H1 (cell line): ENCODE results near the gene CBLL1. TPM values are rescaled to one million over a fixed set of nuclear protein-coding genes. Genes with fewer than 3 reads are reported as not detected.

Experiments used
- CTCF ChIA-PET: fragments of 300-600 bp; sonication (Branson Sonifier 250); formaldehyde crosslinking; loops from one replicate; lab custom pipeline; 2021; ENCODE audit not compliant: partially characterized antibody; lab: Charles Lee
- POLR2A ChIA-PET: fragments of 300-600 bp; sonication (Branson Sonifier 250); formaldehyde crosslinking; loops from one replicate; lab custom pipeline; 2021; ENCODE audit warnings: inconsistent platforms; ENCODE audit not compliant: partially characterized antibody; lab: Charles Lee
- DNase-seq, 2 experiments: peaks; one replicate each; pipeline versions ENCODE4 v3.0.0 to v3.0.0-alpha.2; 2010 to 2022; ENCODE audit warnings: low spot score in 2 of 2, low read depth in 1 of 2, mixed read lengths in 1 of 2
- FAIRE-seq: peaks from 2 replicates; lab custom pipeline; 2011; peaks lifted over from hg19 to GRCh38; lab: Jason Lieb, UNC
- H2AFZ ChIP-seq: 2 replicates; pipeline ENCODE4 v1.8.1; 2012; ENCODE audit warnings: low read length, inconsistent platforms
- H2AK5ac ChIP-seq: 2 replicates; pipeline ENCODE4 v1.6.1; 2013; ENCODE audit warnings: low read depth, low read length
- H2BK120ac ChIP-seq: replicated peaks from 2 replicates; pipeline ENCODE3; 2013; ENCODE audit warnings: low read depth, low read length, inconsistent platforms
- H2BK12ac ChIP-seq: 2 replicates; pipeline ENCODE4 v1.6.1; 2013; ENCODE audit warnings: low read depth, low read length
- H2BK15ac ChIP-seq: 2 replicates; pipeline ENCODE4 v1.6.1; 2013; ENCODE audit warnings: low read length
- H2BK20ac ChIP-seq: 2 replicates; pipeline ENCODE4 v1.6.1; 2013; ENCODE audit warnings: low read length
- H2BK5ac ChIP-seq: 2 replicates; pipeline ENCODE4 v1.6.1; 2013; ENCODE audit warnings: low read depth, low read length
- H3K14ac ChIP-seq: 2 replicates; pipeline ENCODE4 v1.6.1; 2013; ENCODE audit warnings: inconsistent platforms; ENCODE audit not compliant: insufficient read length
- H3K18ac ChIP-seq: 2 replicates; pipeline ENCODE4 v1.6.1; 2013; ENCODE audit warnings: low read length; ENCODE audit errors: extremely low read depth
- H3K23ac ChIP-seq: 2 replicates; pipeline ENCODE4 v1.6.1; 2013; ENCODE audit warnings: inconsistent platforms; ENCODE audit not compliant: insufficient read length
- H3K23me2 ChIP-seq: 2 replicates; pipeline ENCODE4 v1.6.1; 2013; ENCODE audit warnings: low read depth, low read length
- H3K27ac ChIP-seq: 2 replicates; pipeline ENCODE4 v1.6.1; 2011; ENCODE audit warnings: low read depth, low read length, inconsistent platforms
- H3K27me3 ChIP-seq, 4 experiments: replicated peaks in 1 of 4; 1 replicate in 1 of 4; 2 replicates in 3 of 4; pipeline versions ENCODE4 v1.6.1 to v1.8.1; 2011 to 2013; ENCODE audit warnings: low read length in 3 of 4, mild to moderate bottlenecking in 3 of 4, inconsistent platforms in 2 of 4, mixed read lengths in 2 of 4, moderate library complexity in 1 of 4; ENCODE audit not compliant: control insufficient read depth in 3 of 4, insufficient read depth in 3 of 4; ENCODE audit errors: extremely low read depth in 1 of 4
- H3K36me3 ChIP-seq, 4 experiments: 2 replicates each; pipeline versions ENCODE4 v1.6.1 to v1.8.1; 2011 to 2013; ENCODE audit warnings: mild to moderate bottlenecking in 4 of 4, low read length in 3 of 4, moderate library complexity in 2 of 4, control low read depth in 1 of 4, inconsistent platforms in 1 of 4; ENCODE audit not compliant: insufficient read depth in 4 of 4, control insufficient read depth in 2 of 4
- H3K4ac ChIP-seq: replicated peaks from 2 replicates; pipeline ENCODE3; 2013; ENCODE audit warnings: low read length, low read depth, mixed read lengths, inconsistent platforms; ENCODE audit not compliant: insufficient read length
- H3K4me1 ChIP-seq, 4 experiments: replicated peaks in 1 of 4; 1 replicate in 1 of 4; 2 replicates in 3 of 4; pipeline versions ENCODE4 v1.6.1 to v1.8.1; 2011 to 2013; ENCODE audit warnings: low read length in 3 of 4, inconsistent platforms in 2 of 4, mixed read lengths in 1 of 4; ENCODE audit not compliant: insufficient read depth in 4 of 4, control insufficient read depth in 3 of 4
- H3K4me2 ChIP-seq, 2 experiments: 2 replicates each; pipeline versions ENCODE4 v1.6.1 to v1.8.1; 2011 to 2013; ENCODE audit warnings: low read depth in 2 of 2, low read length in 2 of 2, control low read depth in 1 of 2, inconsistent platforms in 1 of 2, mild to moderate bottlenecking in 1 of 2; ENCODE audit not compliant: insufficient read depth in 1 of 2
- H3K4me3 ChIP-seq, 4 experiments: fragments of 200-600, 300-600 bp in 1 of 4; sonication (generic), shearing (Covaris generic), sonication (Bioruptor Twin) in 1 of 4; 2 replicates each; pipeline versions ENCODE4 v1.5.1 to v1.8.1; 2011 to 2016; ENCODE audit warnings: low read length in 4 of 4, low read depth in 3 of 4, control low read depth in 2 of 4, inconsistent platforms in 2 of 4, mild to moderate bottlenecking in 2 of 4, mixed read lengths in 1 of 4, moderate library complexity in 1 of 4; ENCODE audit not compliant: insufficient read depth in 2 of 4; ENCODE audit errors: extremely low read depth in 1 of 4
- H3K56ac ChIP-seq: replicated peaks from 2 replicates; pipeline ENCODE3; 2013; ENCODE audit warnings: low read depth, mild to moderate bottlenecking, mixed read lengths, low read length, inconsistent platforms; ENCODE audit not compliant: insufficient read length
- H3K79me1 ChIP-seq: 2 replicates; pipeline ENCODE4 v1.6.1; 2013; ENCODE audit warnings: low read depth, low read length, control low read depth
- H3K79me2 ChIP-seq, 2 experiments: 2 replicates each; pipeline versions ENCODE4 v1.6.1 to v1.8.1; 2012 to 2013; ENCODE audit warnings: low read length in 2 of 2, mild to moderate bottlenecking in 2 of 2, inconsistent platforms in 1 of 2; ENCODE audit not compliant: insufficient read depth in 2 of 2, control insufficient read depth in 1 of 2
- H3K9ac ChIP-seq, 4 experiments: replicated peaks in 1 of 4; 1 replicate in 1 of 4; 2 replicates in 3 of 4; pipeline versions ENCODE4 v1.6.1 to v1.8.1; 2011 to 2013; ENCODE audit warnings: low read depth in 3 of 4, low read length in 3 of 4, control low read depth in 2 of 4, mild to moderate bottlenecking in 2 of 4, moderate library complexity in 2 of 4, inconsistent platforms in 1 of 4; ENCODE audit errors: extremely low read depth in 1 of 4
- H3K9me3 ChIP-seq, 2 experiments: 2 replicates each; pipeline versions ENCODE4 v1.6.1 to v1.8.1; 2012 to 2013; ENCODE audit warnings: mild to moderate bottlenecking in 2 of 2, moderate library complexity in 2 of 2, control low read depth in 1 of 2, inconsistent platforms in 1 of 2, low read depth in 1 of 2, low read length in 1 of 2, mixed read lengths in 1 of 2; ENCODE audit not compliant: insufficient read depth in 2 of 2
- H4K20me1 ChIP-seq, 2 experiments: replicated peaks in 1 of 2; 2 replicates each; pipeline versions ENCODE3 to v1.8.1; 2011 to 2013; ENCODE audit warnings: inconsistent platforms in 2 of 2, low read length in 2 of 2, mild to moderate bottlenecking in 1 of 2; ENCODE audit not compliant: insufficient read depth in 2 of 2, control insufficient read depth in 1 of 2
- H4K5ac ChIP-seq: 2 replicates; pipeline ENCODE4 v1.6.1; 2013; ENCODE audit warnings: low read length, low read depth, mixed read lengths, inconsistent platforms; ENCODE audit not compliant: insufficient read length
- H4K8ac ChIP-seq: 2 replicates; pipeline ENCODE4 v1.8.0; 2013; ENCODE audit warnings: mild to moderate bottlenecking, moderate library complexity, low read length, inconsistent platforms; ENCODE audit not compliant: insufficient read depth; ENCODE audit errors: extremely low read depth
- H4K91ac ChIP-seq: replicated peaks from 2 replicates; pipeline ENCODE3; 2013; ENCODE audit warnings: low read length, mixed read lengths, inconsistent platforms; ENCODE audit not compliant: insufficient read length
- CHD1 ChIP-seq: IDR thresholded peaks from 2 replicates; pipeline ENCODE4 v1.6.1; 2012; ENCODE audit warnings: low read depth, low read length, improper control_type of control experiment
- E2F6 ChIP-seq: IDR thresholded peaks from 2 replicates; pipeline ENCODE4 v1.6.1; 2012; ENCODE audit warnings: inconsistent platforms
- EGR1 ChIP-seq: IDR thresholded peaks from 2 replicates; pipeline ENCODE4 v1.6.1; 2011; ENCODE audit warnings: low read depth, low read length, borderline replicate concordance
- JUN ChIP-seq: IDR thresholded peaks from 2 replicates; pipeline ENCODE4 v1.6.1; 2011; ENCODE audit warnings: low read depth, mild to moderate bottlenecking, improper control_type of control experiment, low read length
- POLR2A ChIP-seq, 2 experiments: IDR thresholded peaks; 1 replicate in 1 of 2; 2 replicates in 1 of 2; pipeline ENCODE4 v1.6.1; 2011; ENCODE audit warnings: low read depth in 2 of 2, low read length in 2 of 2, mild to moderate bottlenecking in 2 of 2; ENCODE audit errors: control extremely low read depth in 1 of 2
- POLR2AphosphoS5 ChIP-seq: IDR thresholded peaks from 2 replicates; pipeline ENCODE4 v1.6.1; 2011; ENCODE audit warnings: low read depth, low read length
- RBBP5 ChIP-seq: IDR thresholded peaks from 2 replicates; pipeline ENCODE4 v1.7.1; 2012; ENCODE audit warnings: low read depth, mild to moderate bottlenecking, inconsistent platforms, low read length, moderate library complexity, borderline replicate concordance
- SRF ChIP-seq: IDR thresholded peaks from 2 replicates; pipeline ENCODE4 v1.6.1; 2011; ENCODE audit warnings: mild to moderate bottlenecking, low read depth, low read length, moderate library complexity
- SUZ12 ChIP-seq: fragments of 200-600 bp; sonication (generic); IDR thresholded peaks from 2 replicates; pipeline ENCODE4 v1.6.1; 2012; ENCODE audit warnings: mild to moderate bottlenecking, inconsistent platforms, low read length, moderate library complexity, mixed read lengths
- TCF12 ChIP-seq: IDR thresholded peaks from 2 replicates; pipeline ENCODE4 v1.6.1; 2011; ENCODE audit warnings: low read depth, mild to moderate bottlenecking, low read length
- YY1 ChIP-seq: IDR thresholded peaks from 2 replicates; pipeline ENCODE4 v1.6.1; 2011; ENCODE audit warnings: low read depth, mild to moderate bottlenecking, low read length
- WGBS, 2 experiments: shearing (Covaris generic) in 1 of 2; methylation state at CpG; one replicate each; pipeline versions ENCODE4 v1.1.6 to v1.1.7; 2013 to 2015; ENCODE audit warnings: low lambda C conversion rate in 2 of 2, mixed read lengths in 2 of 2, inconsistent platforms in 1 of 2, low coverage in 1 of 2, missing lambda C conversion rate in 1 of 2; ENCODE audit not compliant: insufficient replicate concordance in 2 of 2, insufficient coverage in 1 of 2, insufficient read length in 1 of 2; ENCODE audit errors: extremely low coverage in 1 of 2, missing lambda C conversion rate in 1 of 2; 5-methylcytosine and 5-hydroxymethylcytosine counted together
- polyA plus RNA-seq, 7 experiments: library from polyadenylated mRNA; depleted of rRNA in 3 of 7; stranded (reverse) in 5 of 7; unstranded in 2 of 7; fragments of >200 nt in 5 of 7; fragments of 200-250 nt in 2 of 7; gene quantifications; 1 replicate in 5 of 7; 2 replicates in 1 of 7; 4 replicates in 1 of 7; pipeline versions ENCODE4 v1.2.1 to v1.2.3, GENCODE V29; 2011 to 2013; ENCODE audit warnings: missing spikeins in 2 of 7, mixed read lengths in 2 of 7
- total RNA-seq: library from RNA; stranded (reverse); fragmentation: NEBNext Ultra II Directional; extraction: Animal tissue kit (Norgen Biotek cat#: 25700); gene quantifications from 2 replicates; pipeline ENCODE4 v1.2.1, GENCODE V29; 2021
- TF ChIP-seq, protein P1 (sequence below): IDR thresholded peaks from 2 replicates; pipeline ENCODE4 v1.6.1; 2011; ENCODE audit warnings: low read length, improper control_type of control experiment

CBLL1 gene
- total and polyA plus RNA-seq, 2 of the 8 experiments (the other 6 are each of a cell fraction or from before 2014, with no cell fraction given), result 27.0 to 34.0 TPM

DNA sequence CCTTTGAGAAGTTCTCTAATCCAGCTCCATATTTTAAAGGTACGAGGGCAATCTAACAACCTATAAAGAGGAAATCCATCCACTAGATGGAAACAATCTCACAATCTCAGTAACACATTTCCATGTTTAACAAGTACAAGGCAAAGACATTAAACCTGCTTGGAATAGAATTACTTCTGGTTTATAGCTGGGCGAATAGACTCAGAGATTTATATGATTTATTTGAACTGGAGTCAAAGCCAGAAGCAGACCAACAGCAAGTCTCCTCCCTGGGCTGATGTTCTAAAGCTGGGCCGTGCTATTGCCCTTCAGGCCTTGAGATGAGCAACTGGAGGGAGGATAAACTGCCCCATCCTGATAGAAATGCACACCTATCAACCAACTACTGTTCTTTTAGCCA, 33.8 kb downstream of the CBLL1 start:
- TF ChIP-seq CHD1 (no peak), RBBP5 (no peak), TCF12 (no peak), POLR2AphosphoS5 (no peak), JUN (no peak), POLR2A (IDR thresholded peaks at IDR 0.05; ENCODE audit: control extremely low read depth in 1 of 2, low read depth in 2 of 2, low read length in 2 of 2) (no peak), EGR1 (no peak), YY1 (no peak), E2F6 (no peak), SRF (no peak), SUZ12 (no peak)
- TF ChIP-seq, protein P1, sequence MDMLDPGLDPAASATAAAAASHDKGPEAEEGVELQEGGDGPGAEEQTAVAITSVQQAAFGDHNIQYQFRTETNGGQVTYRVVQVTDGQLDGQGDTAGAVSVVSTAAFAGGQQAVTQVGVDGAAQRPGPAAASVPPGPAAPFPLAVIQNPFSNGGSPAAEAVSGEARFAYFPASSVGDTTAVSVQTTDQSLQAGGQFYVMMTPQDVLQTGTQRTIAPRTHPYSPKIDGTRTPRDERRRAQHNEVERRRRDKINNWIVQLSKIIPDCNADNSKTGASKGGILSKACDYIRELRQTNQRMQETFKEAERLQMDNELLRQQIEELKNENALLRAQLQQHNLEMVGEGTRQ, result no peak
- Histone ChIP-seq H3K23ac (no peak overlapping the region), H3K27ac (no peak overlapping the region), H3K18ac (no peak overlapping the region), H4K8ac (no peak overlapping the region), H3K23me2 (no peaks in the 10 kb centered on the region), H3K14ac (no peak overlapping the region), H3K27me3 (no peaks in the 10 kb centered on the region; a peak in 1 of 7 replicates), H2BK12ac (no peak overlapping the region), H2BK5ac (no peak overlapping the region), H4K20me1 (no peaks in the 10 kb centered on the region), H2AFZ (no peak overlapping the region), H2AK5ac (no peak overlapping the region), H3K79me1 (no peaks in the 10 kb centered on the region), H3K4ac (no peak overlapping the region), H4K91ac (no peak overlapping the region), H3K9me3 (no peaks in the 10 kb centered on the region), H3K4me3 (no peak overlapping the region), H2BK15ac (no peak overlapping the region), H3K36me3 (no peaks in the 10 kb centered on the region), H2BK120ac (no peak overlapping the region), H3K4me2 (no peak overlapping the region), H3K4me1 (no peaks in the 10 kb centered on the region), H3K79me2 (no peaks in the 10 kb centered on the region), H3K56ac (no peak overlapping the region), H4K5ac (no peak overlapping the region), H3K9ac (no peak overlapping the region), H2BK20ac (no peak overlapping the region)
- ChIA-PET CTCF (interaction anchor here (0.6 to 2.9 kb wide), 3 partner anchors 97 to 368 kb away, joined by 3 to 9 read pairs (median 3); no protein-coding TSS in a partner anchor), POLR2A (no interaction called here)
- WGBS, 2 experiments, result 95% methylated on average over 3 of the region's 3 CpGs; no CpG with 5 or more reads in 1 of the 2 experiments
- no peak for DNase-seq
- FAIRE-seq, result no peak
